ENCODE data around the gene BATF3. TPM values are rescaled to one million over a fixed set of nuclear protein-coding genes. Genes with fewer than 3 reads are reported as not detected.

BATF3 gene
- total RNA-seq, 4 donors from 2014 or later: 0.74 to 2.1 (median 0.84) TPM; not detected in 1

DNA sequence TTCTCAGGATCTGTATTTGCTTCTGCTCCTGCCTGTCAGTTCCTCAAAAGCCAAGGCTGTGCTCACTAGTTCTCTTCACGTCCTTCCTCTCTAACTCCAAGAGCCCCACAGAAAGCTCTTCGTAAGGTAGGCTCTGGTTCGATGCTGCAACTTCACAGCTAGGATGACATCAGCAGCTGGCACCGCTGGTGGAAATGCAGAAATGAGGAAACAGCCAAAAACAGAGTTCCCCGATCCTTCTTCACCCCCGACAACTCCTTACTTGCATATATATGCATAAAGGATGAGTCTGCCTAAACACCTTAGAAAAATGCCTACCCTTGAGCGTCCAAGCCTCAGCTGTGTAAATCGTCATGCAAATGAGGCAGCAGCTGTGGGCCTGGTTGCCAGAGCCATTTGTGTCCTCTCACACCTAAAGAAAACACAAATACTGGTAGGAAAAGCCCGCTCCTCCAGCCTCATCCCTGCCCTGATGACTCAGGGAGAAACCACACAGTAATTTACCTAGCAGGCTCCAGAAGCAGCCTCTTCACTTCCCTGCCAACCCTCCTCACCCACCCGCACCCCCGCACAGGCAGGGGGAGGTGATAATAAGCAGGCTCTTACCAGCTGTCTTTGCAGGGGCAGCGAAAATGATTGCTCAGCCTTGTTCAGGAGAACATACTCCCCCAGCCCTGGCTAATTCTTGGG, 28.2 kb downstream of the BATF3 start:
- DNase-seq (ENCODE audit: low spot score in 2 of 2): peak in 1 of 2 donors; percentile 34

DNA sequence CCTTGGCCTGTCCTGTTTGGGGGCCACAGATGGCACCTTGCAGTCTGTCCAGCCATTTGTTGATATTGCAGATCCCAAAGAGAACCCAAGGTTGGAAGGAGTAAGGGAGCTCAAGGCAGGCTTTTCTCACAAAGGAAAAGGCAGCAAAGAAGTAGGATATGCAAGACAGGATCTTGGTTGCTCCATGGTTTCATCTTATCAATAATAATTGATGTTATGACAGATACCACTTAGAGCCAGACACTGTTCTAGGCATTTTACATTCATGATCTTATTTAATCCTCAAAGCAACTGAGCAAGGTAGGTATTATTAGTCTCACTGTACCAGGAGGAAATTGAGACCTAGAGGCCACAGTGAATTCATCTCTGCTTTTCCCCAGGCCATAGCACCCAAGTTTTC, 28.8 kb downstream of the BATF3 start:
- intact Hi-C loops (cut with DNase I; ENCODE audit: low total_unique reads): no loop called here

More for the DNA sequence above, 28.2 kb downstream of the BATF3 start:
- 31 to 50% methylated on average over 12 of the region's 12 CpGs for WGBS, 2 donors
- H3K4me3 ChIP-seq (ENCODE audit: low read depth, poor library complexity, severe bottlenecking): no peak overlapping the region
- TF ChIP-seq, protein P1, sequence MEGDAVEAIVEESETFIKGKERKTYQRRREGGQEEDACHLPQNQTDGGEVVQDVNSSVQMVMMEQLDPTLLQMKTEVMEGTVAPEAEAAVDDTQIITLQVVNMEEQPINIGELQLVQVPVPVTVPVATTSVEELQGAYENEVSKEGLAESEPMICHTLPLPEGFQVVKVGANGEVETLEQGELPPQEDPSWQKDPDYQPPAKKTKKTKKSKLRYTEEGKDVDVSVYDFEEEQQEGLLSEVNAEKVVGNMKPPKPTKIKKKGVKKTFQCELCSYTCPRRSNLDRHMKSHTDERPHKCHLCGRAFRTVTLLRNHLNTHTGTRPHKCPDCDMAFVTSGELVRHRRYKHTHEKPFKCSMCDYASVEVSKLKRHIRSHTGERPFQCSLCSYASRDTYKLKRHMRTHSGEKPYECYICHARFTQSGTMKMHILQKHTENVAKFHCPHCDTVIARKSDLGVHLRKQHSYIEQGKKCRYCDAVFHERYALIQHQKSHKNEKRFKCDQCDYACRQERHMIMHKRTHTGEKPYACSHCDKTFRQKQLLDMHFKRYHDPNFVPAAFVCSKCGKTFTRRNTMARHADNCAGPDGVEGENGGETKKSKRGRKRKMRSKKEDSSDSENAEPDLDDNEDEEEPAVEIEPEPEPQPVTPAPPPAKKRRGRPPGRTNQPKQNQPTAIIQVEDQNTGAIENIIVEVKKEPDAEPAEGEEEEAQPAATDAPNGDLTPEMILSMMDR (IDR thresholded peaks at IDR 0.05): no peak
- intact Hi-C loops (cut with DNase I; ENCODE audit: low total_unique reads): no loop called here

DNA sequence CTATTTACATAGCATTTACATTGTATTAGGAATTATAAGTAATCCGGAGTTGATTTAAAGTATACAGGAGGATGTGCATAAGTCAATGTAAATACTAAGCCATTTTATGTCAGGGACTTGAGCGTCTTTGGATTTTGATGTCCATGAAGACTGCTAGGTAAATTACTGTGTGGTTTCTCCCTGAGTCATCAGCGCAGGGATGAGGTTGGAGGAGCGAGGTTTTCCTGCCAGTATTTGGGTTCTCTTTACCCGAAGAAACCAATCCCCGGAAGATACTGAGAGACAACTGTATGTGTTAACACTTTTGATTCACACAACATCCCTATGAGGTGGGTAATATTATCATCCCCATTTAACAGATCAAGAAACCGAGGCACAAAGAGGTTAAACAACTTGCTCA, 29.3 kb downstream of the BATF3 start:
- WGBS, 2 donors: 93 to 97% methylated on average over 7 of the region's 7 CpGs
- intact Hi-C loops (cut with DNase I; ENCODE audit: low total_unique reads): no loop called here

More for the DNA sequence above, 28.8 kb downstream of the BATF3 start:
- TF ChIP-seq POLR2A (IDR thresholded peaks at IDR 0.05): no peak
- TF ChIP-seq, protein P1 (IDR thresholded peaks at IDR 0.05): no peak
- no peak overlapping the region for H3K4me3 ChIP-seq (ENCODE audit: low read depth, poor library complexity, severe bottlenecking)
- DNase-seq (ENCODE audit: low spot score in 2 of 2): no peak

DNA sequence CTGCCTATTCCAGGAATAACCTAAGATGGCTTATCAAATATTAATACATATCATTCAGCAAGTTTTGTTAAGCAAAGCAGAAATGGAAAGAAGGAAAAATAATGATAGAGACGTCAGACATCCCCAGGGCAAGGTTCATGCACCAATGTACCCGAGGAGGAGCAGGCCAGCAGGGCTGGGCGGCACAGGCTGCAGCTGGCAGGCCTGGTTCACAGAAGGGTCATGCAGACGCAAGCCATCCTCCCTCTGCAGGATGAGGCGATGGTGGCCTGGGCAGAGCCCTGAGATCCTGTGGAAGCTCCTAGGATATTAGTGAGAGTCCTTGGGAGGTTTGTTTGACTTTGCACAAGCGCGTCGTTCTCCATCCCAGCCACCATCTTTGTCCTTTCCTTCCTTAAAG, 30.0 kb downstream of the BATF3 start:
- no peak overlapping the region for H3K4me3 ChIP-seq (ENCODE audit: low read depth, poor library complexity, severe bottlenecking)
- no peak for DNase-seq (ENCODE audit: low spot score in 2 of 2)
- no peak for TF ChIP-seq POLR2A (IDR thresholded peaks at IDR 0.05)
- TF ChIP-seq, protein P1 (IDR thresholded peaks at IDR 0.05): no peak
- intact Hi-C loops (cut with DNase I; ENCODE audit: low total_unique reads): no loop called here
- 87 to 88% methylated on average over 8 of the region's 8 CpGs for WGBS, 2 donors

More for the DNA sequence above, 29.3 kb downstream of the BATF3 start:
- H3K4me3 ChIP-seq (ENCODE audit: low read depth, poor library complexity, severe bottlenecking): no peak overlapping the region
- DNase-seq (ENCODE audit: low spot score in 2 of 2): no peak
- TF ChIP-seq, protein P1 (IDR thresholded peaks at IDR 0.05): no peak
- TF ChIP-seq POLR2A (IDR thresholded peaks at IDR 0.05): no peak

DNA sequence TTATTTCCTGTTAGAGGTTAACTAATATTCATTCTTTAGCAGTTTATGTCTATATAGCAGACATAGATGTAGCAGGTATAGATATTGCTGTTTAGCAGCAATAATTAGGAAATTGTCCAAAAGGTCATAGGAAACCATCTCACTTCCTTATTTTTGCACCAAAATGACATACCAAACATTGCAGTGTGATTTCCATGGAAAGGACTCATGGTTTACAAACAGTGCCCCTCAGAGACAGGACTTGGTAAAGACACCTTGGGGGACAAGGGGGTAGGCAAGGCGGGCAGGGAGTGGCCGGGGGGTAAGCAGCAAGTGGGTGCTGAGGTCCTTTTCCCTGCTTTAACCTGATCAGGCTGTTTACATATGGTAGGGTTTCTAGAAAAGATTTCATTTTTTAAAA, 30.5 kb downstream of the BATF3 start:
- intact Hi-C loops (cut with DNase I; ENCODE audit: low total_unique reads): no loop called here
- 85 to 89% methylated on average over 2 of the region's 2 CpGs for WGBS, 2 donors
- H3K4me3 ChIP-seq (ENCODE audit: low read depth, poor library complexity, severe bottlenecking): no peak overlapping the region
- no peak for DNase-seq (ENCODE audit: low spot score in 2 of 2)
- TF ChIP-seq POLR2A (IDR thresholded peaks at IDR 0.05): no peak
- TF ChIP-seq, protein P1 (IDR thresholded peaks at IDR 0.05): no peak

DNA sequence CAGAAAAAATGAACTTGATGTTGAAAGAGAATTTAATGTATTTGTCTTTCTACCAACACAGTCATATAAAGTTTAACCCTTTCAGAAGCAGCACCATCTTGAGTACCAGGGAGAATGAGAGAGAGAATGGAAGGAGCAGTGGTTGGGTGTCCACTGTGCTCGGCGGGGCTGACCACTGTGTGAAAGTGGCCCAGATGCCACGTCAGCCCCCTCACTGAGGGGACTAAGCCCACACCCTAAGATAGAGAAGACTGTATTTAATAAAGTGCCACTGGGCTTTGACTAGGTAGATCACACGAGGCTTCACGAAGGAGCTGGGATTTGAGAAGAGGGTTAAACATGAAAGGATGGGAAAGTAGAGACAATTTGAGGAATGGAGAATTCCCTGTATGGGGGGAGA, 31.2 kb downstream of the BATF3 start:
- H3K4me3 ChIP-seq (ENCODE audit: low read depth, poor library complexity, severe bottlenecking): no peak overlapping the region
- WGBS, 2 donors: 85 to 87% methylated on average over 5 of the region's 5 CpGs
- TF ChIP-seq POLR2A (IDR thresholded peaks at IDR 0.05): no peak
- TF ChIP-seq, protein P1 (IDR thresholded peaks at IDR 0.05): no peak
- intact Hi-C loops (cut with DNase I; ENCODE audit: low total_unique reads): no loop called here
- DNase-seq (ENCODE audit: low spot score in 2 of 2): no peak
